Measurements from ENCODE around the gene CD36. TPM values are rescaled to one million over a fixed set of nuclear protein-coding genes. Genes with fewer than 3 reads are reported as not detected.

The CD36 gene
- total and polyA plus RNA-seq, 2 of the 8 experiments (the other 6 are each of a cell fraction or from before 2014, with no cell fraction given) = 0.33 to 0.60 TPM

GRCh38 chr7:80622541-80622940, 15.9 kb upstream of the CD36 start:
- CTCF ChIA-PET (ENCODE audit: partially characterized antibody) = interaction anchor here (1.1 to 1.6 kb wide), 2 partner anchors 12 to 563 kb away, joined by 3 read pairs; no protein-coding TSS in a partner anchor
- DNase-seq (ENCODE audit: low read depth in 1 of 2, low spot score in 2 of 2) = no peak
- Histone ChIP-seq H2BK5ac (ENCODE audit: low read depth, low read length) (no peak overlapping the region), H3K4me2 (ENCODE audit: insufficient read depth in 1 of 2, low read depth in 2 of 2, low read length in 2 of 2) (no peak overlapping the region), H3K4me1 (replicated peaks in 1 of 4; ENCODE audit: control insufficient read depth in 3 of 4, insufficient read depth in 4 of 4, low read length in 3 of 4) (no peaks in the 10 kb centered on the region), H3K23ac (ENCODE audit: insufficient read length) (no peak overlapping the region), H2BK120ac (replicated peaks; ENCODE audit: low read depth, low read length) (no peak overlapping the region), H2AK5ac (ENCODE audit: low read depth, low read length) (no peak overlapping the region), H4K5ac (ENCODE audit: insufficient read length, low read depth, low read length) (no peak overlapping the region), H3K23me2 (ENCODE audit: low read depth, low read length) (no peaks in the 10 kb centered on the region), H2BK15ac (ENCODE audit: low read length) (no peak overlapping the region), H3K79me2 (ENCODE audit: control insufficient read depth in 1 of 2, insufficient read depth in 2 of 2, low read length in 2 of 2) (no peaks in the 10 kb centered on the region), H2BK12ac (ENCODE audit: low read depth, low read length) (no peak overlapping the region), H3K27me3 (replicated peaks in 1 of 4; ENCODE audit: control insufficient read depth in 3 of 4, extremely low read depth in 1 of 4, insufficient read depth in 3 of 4, low read length in 3 of 4) (no peaks in the 10 kb centered on the region), H3K9me3 (ENCODE audit: insufficient read depth in 2 of 2, low read depth in 1 of 2, low read length in 1 of 2) (no peaks in the 10 kb centered on the region), H3K4me3 (ENCODE audit: extremely low read depth in 1 of 4, insufficient read depth in 2 of 4, low read depth in 3 of 4, low read length in 4 of 4) (no peak overlapping the region), H4K20me1 (replicated peaks in 1 of 2; ENCODE audit: control insufficient read depth in 1 of 2, insufficient read depth in 2 of 2, low read length in 2 of 2) (no peaks in the 10 kb centered on the region), H3K9ac (replicated peaks in 1 of 4; ENCODE audit: extremely low read depth in 1 of 4, low read depth in 3 of 4, low read length in 3 of 4) (no peak overlapping the region), H3K18ac (ENCODE audit: extremely low read depth, low read length) (no peak overlapping the region), H3K56ac (replicated peaks; ENCODE audit: insufficient read length, low read depth, low read length) (no peak overlapping the region), H2AFZ (ENCODE audit: low read length) (no peak overlapping the region), H3K4ac (replicated peaks; ENCODE audit: insufficient read length, low read depth, low read length) (no peak overlapping the region), H4K8ac (ENCODE audit: extremely low read depth, insufficient read depth, low read length) (no peak overlapping the region), H3K14ac (ENCODE audit: insufficient read length) (no peak overlapping the region), H2BK20ac (ENCODE audit: low read length) (no peak overlapping the region), H4K91ac (replicated peaks; ENCODE audit: insufficient read length, low read length) (no peak overlapping the region), H3K36me3 (ENCODE audit: control insufficient read depth in 2 of 4, insufficient read depth in 4 of 4, low read length in 3 of 4) (no peaks in the 10 kb centered on the region), H3K79me1 (ENCODE audit: low read depth, low read length) (no peaks in the 10 kb centered on the region), H3K27ac (ENCODE audit: low read depth, low read length) (no peak overlapping the region)
- 93% methylated on average over 1 of the region's 1 CpG; no CpG with 5 or more reads in 1 of the 2 experiments for WGBS, 2 experiments (ENCODE audit: extremely low coverage in 1 of 2, insufficient coverage in 1 of 2, insufficient read length in 1 of 2, insufficient replicate concordance in 2 of 2, low coverage in 1 of 2, low lambda C conversion rate in 2 of 2, missing lambda C conversion rate in 1 of 2)
- no peak for TF ChIP-seq PHF8 (conservative IDR thresholded peaks at IDR 0.05; ENCODE audit: low read depth, low read length)
- FAIRE-seq = no peak
- POLR2A ChIA-PET (ENCODE audit: partially characterized antibody) = no interaction called here

All from H1 (cell line).